ENCODE measurements around the gene ISY1.

GRCh38 chr3:129085165-129085715 is 75.6 kb downstream of the ISY1 start:
- no peak for TF ChIP-seq YY1 (IDR thresholded peaks at IDR 0.05; ENCODE audit: insufficient read depth, insufficient read length)
- no peak for TF ChIP-seq SUZ12 (IDR thresholded peaks at IDR 0.05; ENCODE audit: extremely low read depth, insufficient read depth, insufficient read length)
